A549 (cell line): ENCODE results near the gene DACT2. TPM values are rescaled to one million over a fixed set of nuclear protein-coding genes. Genes with fewer than 3 reads are reported as not detected.

Experiments used
- ATAC-seq, 2 experiments: fragments of 200-7000 bp in 1 of 2; fragments of >200 bp in 1 of 2; cut with Nextera tagmentation in 1 of 2; cut with Tn5 transposase in 1 of 2; 3 replicates each; pipeline versions ENCODE4 v1.8.0 to v1.9.1; 2018 to 2020; ENCODE audit warnings: mild to moderate bottlenecking in 1 of 2, moderate library complexity in 1 of 2
- CTCF ChIA-PET: fragments of 300-600 bp; sonication (Branson Sonifier 250); formaldehyde crosslinking; extraction: SDS; loops from one replicate; lab custom pipeline; 2021; ENCODE audit warnings: antibody characterized with exemption, inconsistent platforms; lab: Yijun Ruan, JAX
- POLR2A ChIA-PET: fragments of 350-600 bp; formaldehyde crosslinking; extraction: SDS; loops from one replicate; lab custom pipeline; 2021; ENCODE audit warnings: antibody characterized with exemption, inconsistent platforms; lab: Yijun Ruan, JAX
- DNase-seq, 2 experiments: peaks; one replicate each; pipeline versions ENCODE4 v3.0.0 to v3.0.0-alpha.2; 2011 to 2016; ENCODE audit warnings: low read depth in 1 of 2, low spot score in 1 of 2
- FAIRE-seq: peaks from 2 replicates; lab custom pipeline; 2011; peaks lifted over from hg19 to GRCh38; lab: Jason Lieb, UNC
- H3K27ac ChIP-seq, 2 experiments: fragments of >200 bp; sonication (Bioruptor Twin); formaldehyde crosslinking; 3 replicates each; pipeline ENCODE4 v1.5.1; 2016 to 2017
- H3K4me1 ChIP-seq: fragments of >200 bp; sonication (Bioruptor Twin); formaldehyde crosslinking; 3 replicates; pipeline ENCODE4 v1.6.1; 2016
- H3K4me2 ChIP-seq: fragments of >200 bp; sonication (Bioruptor Twin); formaldehyde crosslinking; 3 replicates; pipeline ENCODE4 v1.6.1; 2016
- H3K4me3 ChIP-seq: fragments of >200 bp; sonication (Bioruptor Twin); formaldehyde crosslinking; 3 replicates; pipeline ENCODE4 v1.5.1; 2016
- H3K9me3 ChIP-seq: fragments of >200 bp; sonication (Bioruptor Twin); formaldehyde crosslinking; 3 replicates; pipeline ENCODE4 v1.6.1; 2016
- ATOH8 ChIP-seq: fragments of 250-450 bp; sonication (Bioruptor Pico); IDR thresholded peaks from 2 replicates; pipeline ENCODE4 v1.5.0; 2020; ENCODE audit warnings: low read depth, mild to moderate bottlenecking, moderate library complexity
- BCL3 ChIP-seq: fragments of >200 bp; sonication (Bioruptor Twin); formaldehyde crosslinking; IDR thresholded peaks from 3 replicates; pipeline ENCODE4 v1.6.1; 2016
- CBX8 ChIP-seq: fragments of 200-600 bp; sonication (generic); IDR thresholded peaks from 2 replicates; pipeline ENCODE4 v1.6.1; 2016
- CEBPB ChIP-seq, 2 experiments: fragments of >200 bp in 1 of 2; sonication (Bioruptor Twin) in 1 of 2; formaldehyde crosslinking in 1 of 2; IDR thresholded peaks; 2 replicates each; pipeline ENCODE4 v1.6.1; 2012 to 2016
- ELK1 ChIP-seq: fragments of 150-350 bp; IDR thresholded peaks from 2 replicates; pipeline ENCODE4 v1.6.1; 2014; ENCODE audit warnings: low read depth, mild to moderate bottlenecking, low read length
- FOSL2 ChIP-seq, 2 experiments: fragments of 450-650 bp in 1 of 2; fragments of >200 bp in 1 of 2; sonication (Bioruptor Twin) in 1 of 2; formaldehyde crosslinking; IDR thresholded peaks; 2 replicates each; pipeline versions ENCODE4 v1.5.0 to v1.6.1; 2016 to 2020; ENCODE audit warnings: mild to moderate bottlenecking in 1 of 2, moderate library complexity in 1 of 2
- FOXS1 ChIP-seq: fragments of 250-450 bp; sonication (Bioruptor Pico); IDR thresholded peaks from 2 replicates; pipeline ENCODE4 v1.5.0; 2020; ENCODE audit warnings: mild to moderate bottlenecking, moderate library complexity
- HDAC2 ChIP-seq: fragments of 200-600 bp; sonication (generic); IDR thresholded peaks from 2 replicates; pipeline ENCODE4 v1.6.1; 2016
- HEYL ChIP-seq: fragments of 250-450 bp; sonication (Bioruptor Pico); IDR thresholded peaks from 2 replicates; pipeline ENCODE4 v1.8.0; 2021; ENCODE audit warnings: mild to moderate bottlenecking, moderate library complexity
- HOXB13 ChIP-seq: fragments of 250-450 bp; sonication (Bioruptor Pico); IDR thresholded peaks from 2 replicates; pipeline ENCODE4 v1.5.0; 2020; ENCODE audit warnings: low read depth, mild to moderate bottlenecking, moderate library complexity
- HOXB5 ChIP-seq: fragments of 250-450 bp; sonication (Bioruptor Pico); IDR thresholded peaks from 2 replicates; pipeline ENCODE4 v1.5.0; 2020; ENCODE audit warnings: mild to moderate bottlenecking, moderate library complexity
- MAFK ChIP-seq: fragments of 450-650 bp; IDR thresholded peaks from 2 replicates; pipeline ENCODE4 v1.6.1; 2014; ENCODE audit not compliant: partially characterized antibody
- MYC ChIP-seq: IDR thresholded peaks from 2 replicates; pipeline ENCODE4 v1.6.1; 2012; ENCODE audit warnings: mild to moderate bottlenecking, inconsistent platforms, low read length, improper control_type of control experiment, borderline replicate concordance
- NFE2L2 ChIP-seq: fragments of 150-350 bp; conservative IDR thresholded peaks from 2 replicates; pipeline ENCODE4 v1.6.1; 2014; ENCODE audit warnings: low read length
- NPAS2 ChIP-seq: fragments of 250-450 bp; sonication (Bioruptor Pico); IDR thresholded peaks from 2 replicates; pipeline ENCODE4 v1.8.0; 2022; ENCODE audit warnings: mild to moderate bottlenecking, moderate library complexity, borderline replicate concordance
- NR3C1 ChIP-seq: fragments of >200 bp; sonication (Bioruptor Twin); formaldehyde crosslinking; IDR thresholded peaks from 3 replicates; pipeline ENCODE4 v1.6.1; 2017
- POLR2AphosphoS2 ChIP-seq: conservative IDR thresholded peaks from 2 replicates; pipeline ENCODE4 v1.6.1; 2012; ENCODE audit warnings: low read length, improper control_type of control experiment, inconsistent platforms
- SMC3 ChIP-seq: fragments of >200 bp; sonication (Bioruptor Twin); formaldehyde crosslinking; IDR thresholded peaks from 3 replicates; pipeline ENCODE4 v1.6.1; 2018; ENCODE audit warnings: inconsistent platforms
- TFCP2L1 ChIP-seq: fragments of 250-450 bp; sonication (Bioruptor Pico); IDR thresholded peaks from 2 replicates; pipeline ENCODE4 v1.5.0; 2021; ENCODE audit warnings: mild to moderate bottlenecking
- ZC3H11A ChIP-seq: fragments of 450-650 bp; IDR thresholded peaks from 2 replicates; pipeline ENCODE4 v1.6.1; 2014; ENCODE audit warnings: antibody characterized with exemption, mild to moderate bottlenecking
- ZSCAN20 ChIP-seq: fragments of 250-450 bp; sonication (Bioruptor Pico); IDR thresholded peaks from 2 replicates; pipeline ENCODE4 v1.8.0; 2022; ENCODE audit warnings: mild to moderate bottlenecking, moderate library complexity
- WGBS: methylation state at CpG from one replicate; pipeline ENCODE4 v1.1.6; 2017; ENCODE audit errors: missing lambda C conversion rate; 5-methylcytosine and 5-hydroxymethylcytosine counted together
- polyA plus RNA-seq, 4 experiments: library from polyadenylated mRNA; depleted of rRNA in 3 of 4; stranded (reverse); fragments of >200 nt; fragmentation: RNase III in 1 of 4; extraction: RNeasy Plus Mini Kit Qiagen cat#74134 plus additional on column Dnase treatment in 1 of 4; gene quantifications; 2 replicates in 3 of 4; 3 replicates in 1 of 4; pipeline ENCODE4 v1.2.3, GENCODE V29; 2011 to 2017

The DACT2 gene
- polyA plus RNA-seq, 2 of the 4 experiments (the other 2 are of a cell fraction), result 0.63 to 1.5 TPM

- POLR2A ChIA-PET, result no interaction called here
- WGBS, result 87% methylated on average over 2 of the region's 2 CpGs
- CTCF ChIA-PET, result interaction anchor here (1.2 to 2.3 kb wide), 2 partner anchors 11 to 521 kb away, joined by 3 to 9 read pairs; no protein-coding TSS in a partner anchor
Observed at GRCh38 chr6:168344338-168344737, 24.8 kb upstream of the DACT2 start.

GRCh38 chr6:168343239-168344150 is 23.9 kb upstream of the DACT2 start:
- Histone ChIP-seq H3K4me3 (no peak overlapping the region), H3K4me2 (no peak overlapping the region), H3K27ac (no peak overlapping the region), H3K9me3 (no peaks in the 10 kb centered on the region), H3K4me1 (no peaks in the 10 kb centered on the region)
- no peak for FAIRE-seq
- TF ChIP-seq HOXB5, result no peak
- TF ChIP-seq HOXB13 (CRISPR knock-in tag), result no peak
- no peak for TF ChIP-seq BCL3
- TF ChIP-seq ZSCAN20 (CRISPR knock-in tag), result no peak
- no peak for TF ChIP-seq HEYL (CRISPR knock-in tag)
- TF ChIP-seq NPAS2 (CRISPR knock-in tag), result no peak
- no peak for TF ChIP-seq MYC
- no peak for TF ChIP-seq FOSL2 (IDR thresholded peaks at IDR 0.05)
- no peak for TF ChIP-seq FOSL2 (CRISPR knock-in tag; IDR thresholded peaks at IDR 0.05)
- no peak for TF ChIP-seq MAFK
- TF ChIP-seq POLR2AphosphoS2, result no peak
- 87% methylated on average over 16 of the region's 24 CpGs for WGBS
- ChIA-PET CTCF (interaction anchor here (1.2 to 2.3 kb wide), 3 partner anchors 11 to 520 kb away, joined by 3 to 9 read pairs (median 5); no protein-coding TSS in a partner anchor), POLR2A (no interaction called here)
- ATAC-seq, result no peak
- DNase-seq, result no peak

More at GRCh38 chr6:168344338-168344737, 24.8 kb upstream of the DACT2 start:
- no peak for TF ChIP-seq HEYL (CRISPR knock-in tag)
- no peak for TF ChIP-seq HDAC2
- no peak for TF ChIP-seq CBX8
- no peak for TF ChIP-seq FOXS1 (CRISPR knock-in tag)
- no peak for TF ChIP-seq CEBPB (IDR thresholded peaks at IDR 0.05)
- no peak for TF ChIP-seq NFE2L2
- TF ChIP-seq ATOH8 (CRISPR knock-in tag), result no peak
- TF ChIP-seq FOSL2 (IDR thresholded peaks at IDR 0.05), result no peak
- TF ChIP-seq FOSL2 (CRISPR knock-in tag; IDR thresholded peaks at IDR 0.05), result no peak
- no peak for TF ChIP-seq HOXB13 (CRISPR knock-in tag)
- TF ChIP-seq ZC3H11A, result no peak
- TF ChIP-seq TFCP2L1 (CRISPR knock-in tag), result no peak
- TF ChIP-seq NR3C1, result no peak
- no peak for TF ChIP-seq ELK1
- no peak for TF ChIP-seq SMC3
- TF ChIP-seq, all 56 proteins: peak for 0
- H3K4me3 ChIP-seq, result no peak overlapping the region
- H3K4me2 ChIP-seq, result no peak overlapping the region
- FAIRE-seq, result no peak
- ATAC-seq, result no peak
- DNase-seq, result no peak
- H3K4me1 ChIP-seq, result no peaks in the 10 kb centered on the region
- H3K27ac ChIP-seq, result no peak overlapping the region
- H3K9me3 ChIP-seq, result no peaks in the 10 kb centered on the region
